ENCODE measurements around the gene USH2A.
"Not testable (repeated sequence)": the region's sequence is repeated elsewhere in the genome, so short reads cannot be mapped to it uniquely, and the experiment has no call there.

USH2A gene

GRCh38 chr1:216168546-216168945 lies 254.7 kb downstream of the USH2A start:
- TF ChIP-seq CTCF (IDR thresholded peaks at IDR 0.05; ENCODE audit: control insufficient read depth, insufficient read depth, low read depth, low read length, missing control alignments), result no peak
- DNase-seq (ENCODE audit: low read depth), result no peak
- no peak overlapping the region for H3K4me3 ChIP-seq (ENCODE audit: control insufficient read depth, low read depth, low read length)

GRCh38 chr1:216154063-216154462 lies 269.2 kb downstream of the USH2A start:
- TF ChIP-seq CTCF (IDR thresholded peaks at IDR 0.05; ENCODE audit: control insufficient read depth, insufficient read depth, low read depth, low read length, missing control alignments), result no peak
- no peak overlapping the region for H3K4me3 ChIP-seq (ENCODE audit: control insufficient read depth, low read depth, low read length)
- DNase-seq (ENCODE audit: low read depth), result no peak

GRCh38 chr1:216153130-216153529 lies 270.1 kb downstream of the USH2A start:
- H3K4me3 ChIP-seq (ENCODE audit: control insufficient read depth, low read depth, low read length), result no peak overlapping the region
- TF ChIP-seq CTCF (IDR thresholded peaks at IDR 0.05; ENCODE audit: control insufficient read depth, insufficient read depth, low read depth, low read length, missing control alignments), result no peak
- DNase-seq (ENCODE audit: low read depth), result no peak

- not testable (repeated sequence) for DNase-seq (ENCODE audit: low read depth); H3K4me3 ChIP-seq (ENCODE audit: control insufficient read depth, low read depth, low read length)
Observed at GRCh38 chr1:216145451-216146018, 277.7 kb downstream of the USH2A start.

- no peak overlapping the region for H3K4me3 ChIP-seq (ENCODE audit: control insufficient read depth, low read depth, low read length)
- TF ChIP-seq CTCF (IDR thresholded peaks at IDR 0.05; ENCODE audit: control insufficient read depth, insufficient read depth, low read depth, low read length, missing control alignments), result no peak
- DNase-seq (ENCODE audit: low read depth), result no peak
Observed at GRCh38 chr1:216144661-216145450, 278.4 kb downstream of the USH2A start.

GRCh38 chr1:216142921-216143320 lies 280.3 kb downstream of the USH2A start:
- no peak overlapping the region for H3K4me3 ChIP-seq (ENCODE audit: control insufficient read depth, low read depth, low read length)
- DNase-seq (ENCODE audit: low read depth), result no peak
- no peak for TF ChIP-seq CTCF (IDR thresholded peaks at IDR 0.05; ENCODE audit: control insufficient read depth, insufficient read depth, low read depth, low read length, missing control alignments)

- no peak for TF ChIP-seq CTCF (IDR thresholded peaks at IDR 0.05; ENCODE audit: control insufficient read depth, insufficient read depth, low read depth, low read length, missing control alignments)
- no peak for DNase-seq (ENCODE audit: low read depth)
- H3K4me3 ChIP-seq (ENCODE audit: control insufficient read depth, low read depth, low read length), result no peak overlapping the region
Observed at GRCh38 chr1:216140730-216141524, 282.3 kb downstream of the USH2A start.

Data from AG09309 (cell line).